ENCODE data around the gene TRIM63. TPM values are rescaled to one million over a fixed set of nuclear protein-coding genes. Genes with fewer than 3 reads are reported as not detected.

The TRIM63 gene
- total and polyA plus RNA-seq, 2 of the 8 experiments (the other 6 are each of a cell fraction or from before 2014, with no cell fraction given) = not detected

GRCh38 chr1:26019641-26020315 lies 47.7 kb downstream of the TRIM63 start (continued):
- TF ChIP-seq ASH2L (IDR thresholded peaks at IDR 0.05; ENCODE audit: low read length) = no peak

All from H1 (cell line).